HCT116 (cell line): ENCODE results near the gene NFE2L3.

Experiments
- POLR2AphosphoS5 ChIP-seq: IDR thresholded peaks from 2 replicates; pipeline ENCODE4 v1.6.1; 2011; ENCODE audit warnings: mild to moderate bottlenecking, low read depth, low read length, moderate library complexity
- SP1 ChIP-seq: IDR thresholded peaks from 2 replicates; pipeline ENCODE4 v1.6.1; 2012; ENCODE audit warnings: low read depth
- YY1 ChIP-seq: IDR thresholded peaks from 2 replicates; pipeline ENCODE4 v1.6.1; 2011; ENCODE audit warnings: low read length, low read depth, moderate library complexity, mild to moderate bottlenecking; ENCODE audit not compliant: insufficient replicate concordance; ENCODE audit errors: extremely low read depth
- ZFX ChIP-seq: fragments of 450-650 bp; IDR thresholded peaks from 2 replicates; pipeline ENCODE4 v1.6.1; 2017
- TF ChIP-seq, protein P1 (sequence below), 3 experiments: fragments of 200-600 bp in 1 of 3; sonication (generic) in 1 of 3; IDR thresholded peaks in 2 of 3; conservative IDR thresholded peaks in 1 of 3; 2 replicates each; pipeline ENCODE4 v1.5.1; 2012 to 2017; ENCODE audit warnings: low read depth in 2 of 3, low read length in 2 of 3, antibody characterized with exemption in 1 of 3, borderline replicate concordance in 1 of 3, control low read depth in 1 of 3, mild to moderate bottlenecking in 1 of 3, mixed read lengths in 1 of 3, mixed run types in 1 of 3, moderate library complexity in 1 of 3; ENCODE audit not compliant: insufficient read depth in 1 of 3
- TF ChIP-seq, protein P2 (sequence below): IDR thresholded peaks from 2 replicates; pipeline ENCODE4 v1.6.1; 2012; ENCODE audit warnings: low read depth

DNA sequence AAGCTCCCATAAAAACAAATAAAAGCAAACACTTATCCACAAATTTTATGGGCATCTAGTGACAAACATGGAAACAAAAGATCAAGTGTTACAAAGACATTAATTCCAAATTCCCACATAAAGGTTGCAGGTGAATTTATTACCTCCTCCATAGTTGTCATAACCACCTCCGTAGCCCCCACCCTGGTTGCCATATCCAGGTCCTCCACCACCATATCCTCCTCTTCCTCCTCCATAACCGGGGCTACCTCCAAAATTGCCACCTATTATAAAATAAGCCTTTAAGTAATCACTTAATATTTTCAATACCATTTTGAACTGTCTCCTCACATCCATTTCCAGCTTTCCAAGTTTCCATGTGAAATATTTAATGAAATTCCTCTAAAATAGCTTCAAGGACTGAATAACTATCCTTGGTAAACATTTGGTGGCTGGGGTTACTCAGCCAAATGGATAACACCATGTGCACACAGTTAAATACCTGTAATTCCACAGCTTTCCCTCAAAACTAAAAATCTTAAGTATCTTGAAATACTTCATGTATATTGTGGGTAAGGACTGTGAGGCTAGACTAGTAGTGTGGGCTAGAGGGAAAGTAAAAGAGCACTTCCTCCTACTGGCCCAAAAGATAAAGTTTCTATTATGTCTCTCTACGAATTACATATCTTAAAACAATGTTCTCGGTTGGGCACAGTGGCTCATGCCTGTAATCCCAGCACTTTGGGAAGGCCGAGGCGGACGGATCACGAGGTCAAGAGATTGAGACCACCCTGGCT is 41.6 kb downstream of the NFE2L3 start:
- TF ChIP-seq, protein P1, sequence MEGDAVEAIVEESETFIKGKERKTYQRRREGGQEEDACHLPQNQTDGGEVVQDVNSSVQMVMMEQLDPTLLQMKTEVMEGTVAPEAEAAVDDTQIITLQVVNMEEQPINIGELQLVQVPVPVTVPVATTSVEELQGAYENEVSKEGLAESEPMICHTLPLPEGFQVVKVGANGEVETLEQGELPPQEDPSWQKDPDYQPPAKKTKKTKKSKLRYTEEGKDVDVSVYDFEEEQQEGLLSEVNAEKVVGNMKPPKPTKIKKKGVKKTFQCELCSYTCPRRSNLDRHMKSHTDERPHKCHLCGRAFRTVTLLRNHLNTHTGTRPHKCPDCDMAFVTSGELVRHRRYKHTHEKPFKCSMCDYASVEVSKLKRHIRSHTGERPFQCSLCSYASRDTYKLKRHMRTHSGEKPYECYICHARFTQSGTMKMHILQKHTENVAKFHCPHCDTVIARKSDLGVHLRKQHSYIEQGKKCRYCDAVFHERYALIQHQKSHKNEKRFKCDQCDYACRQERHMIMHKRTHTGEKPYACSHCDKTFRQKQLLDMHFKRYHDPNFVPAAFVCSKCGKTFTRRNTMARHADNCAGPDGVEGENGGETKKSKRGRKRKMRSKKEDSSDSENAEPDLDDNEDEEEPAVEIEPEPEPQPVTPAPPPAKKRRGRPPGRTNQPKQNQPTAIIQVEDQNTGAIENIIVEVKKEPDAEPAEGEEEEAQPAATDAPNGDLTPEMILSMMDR (IDR thresholded peaks at IDR 0.05 in 2 of 3, conservative IDR thresholded peaks at IDR 0.05 in 1 of 3; ENCODE audit: borderline replicate concordance in 1 of 3, insufficient read depth in 1 of 3, low read depth in 2 of 3, low read length in 2 of 3): no peak
- TF ChIP-seq ZFX: no peak
- TF ChIP-seq, protein P2, sequence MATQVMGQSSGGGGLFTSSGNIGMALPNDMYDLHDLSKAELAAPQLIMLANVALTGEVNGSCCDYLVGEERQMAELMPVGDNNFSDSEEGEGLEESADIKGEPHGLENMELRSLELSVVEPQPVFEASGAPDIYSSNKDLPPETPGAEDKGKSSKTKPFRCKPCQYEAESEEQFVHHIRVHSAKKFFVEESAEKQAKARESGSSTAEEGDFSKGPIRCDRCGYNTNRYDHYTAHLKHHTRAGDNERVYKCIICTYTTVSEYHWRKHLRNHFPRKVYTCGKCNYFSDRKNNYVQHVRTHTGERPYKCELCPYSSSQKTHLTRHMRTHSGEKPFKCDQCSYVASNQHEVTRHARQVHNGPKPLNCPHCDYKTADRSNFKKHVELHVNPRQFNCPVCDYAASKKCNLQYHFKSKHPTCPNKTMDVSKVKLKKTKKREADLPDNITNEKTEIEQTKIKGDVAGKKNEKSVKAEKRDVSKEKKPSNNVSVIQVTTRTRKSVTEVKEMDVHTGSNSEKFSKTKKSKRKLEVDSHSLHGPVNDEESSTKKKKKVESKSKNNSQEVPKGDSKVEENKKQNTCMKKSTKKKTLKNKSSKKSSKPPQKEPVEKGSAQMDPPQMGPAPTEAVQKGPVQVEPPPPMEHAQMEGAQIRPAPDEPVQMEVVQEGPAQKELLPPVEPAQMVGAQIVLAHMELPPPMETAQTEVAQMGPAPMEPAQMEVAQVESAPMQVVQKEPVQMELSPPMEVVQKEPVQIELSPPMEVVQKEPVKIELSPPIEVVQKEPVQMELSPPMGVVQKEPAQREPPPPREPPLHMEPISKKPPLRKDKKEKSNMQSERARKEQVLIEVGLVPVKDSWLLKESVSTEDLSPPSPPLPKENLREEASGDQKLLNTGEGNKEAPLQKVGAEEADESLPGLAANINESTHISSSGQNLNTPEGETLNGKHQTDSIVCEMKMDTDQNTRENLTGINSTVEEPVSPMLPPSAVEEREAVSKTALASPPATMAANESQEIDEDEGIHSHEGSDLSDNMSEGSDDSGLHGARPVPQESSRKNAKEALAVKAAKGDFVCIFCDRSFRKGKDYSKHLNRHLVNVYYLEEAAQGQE: no peak
- TF ChIP-seq YY1: no peak
- TF ChIP-seq POLR2AphosphoS5: no peak
- no peak for TF ChIP-seq SP1
